Liver (tissue), 9 donors: Measurements from ENCODE around the gene SYT17. TPM values are rescaled to one million over a fixed set of nuclear protein-coding genes. Genes with fewer than 3 reads are reported as not detected.

Experiments
- DNase-seq: peaks from one replicate; pipeline ENCODE4 v3.0.0-alpha.2; 2017; ENCODE audit warnings: low spot score
- H3K27ac ChIP-seq, 2 donors: one replicate each; pipeline ENCODE4 v1.7.0; 2013; ENCODE audit warnings: inconsistent platforms in 2 of 2, low read length in 2 of 2, control low read depth in 1 of 2, low read depth in 1 of 2, mild to moderate bottlenecking in 1 of 2
- H3K27me3 ChIP-seq, 4 donors: one replicate each; pipeline versions ENCODE4 v1.6.1 to v1.7.0; 2013; ENCODE audit warnings: low read length in 3 of 4, inconsistent platforms in 1 of 4, mild to moderate bottlenecking in 1 of 4, moderate library complexity in 1 of 4; ENCODE audit not compliant: control insufficient read depth in 4 of 4, insufficient read depth in 4 of 4
- H3K36me3 ChIP-seq, 4 donors: one replicate each; pipeline versions ENCODE4 v1.6.1 to v1.7.0; 2013; ENCODE audit warnings: low read length in 3 of 4, mild to moderate bottlenecking in 3 of 4, low read depth in 1 of 4, moderate library complexity in 1 of 4; ENCODE audit not compliant: control insufficient read depth in 4 of 4, insufficient read depth in 3 of 4
- H3K4me1 ChIP-seq, 4 donors: one replicate each; pipeline versions ENCODE4 v1.6.1 to v1.7.0; 2013; ENCODE audit warnings: low read length in 3 of 4, mild to moderate bottlenecking in 3 of 4, moderate library complexity in 1 of 4; ENCODE audit not compliant: control insufficient read depth in 4 of 4, insufficient read depth in 4 of 4
- H3K4me3 ChIP-seq, 3 donors: one replicate each; pipeline versions ENCODE4 v1.6.1 to v1.7.0; 2013; ENCODE audit warnings: low read length in 3 of 3, control low read depth in 1 of 3, low read depth in 1 of 3, mild to moderate bottlenecking in 1 of 3
- H3K9ac ChIP-seq, 2 donors: one replicate each; pipeline ENCODE4 v1.7.0; 2013; ENCODE audit warnings: low read length in 2 of 2, mild to moderate bottlenecking in 2 of 2, moderate library complexity in 2 of 2, control low read depth in 1 of 2, low read depth in 1 of 2
- H3K9me3 ChIP-seq, 4 donors: one replicate each; pipeline versions ENCODE4 v1.6.1 to v1.7.0; 2013; ENCODE audit warnings: low read length in 3 of 4; ENCODE audit not compliant: control insufficient read depth in 4 of 4
- CTCF ChIP-seq: fragments of 150-350 bp; IDR thresholded peaks from 2 replicates; pipeline ENCODE4 v1.5.1; 2017; ENCODE audit warnings: improper control_type of control experiment, low read depth, low read length; ENCODE audit not compliant: missing input control
- EGR1 ChIP-seq, 2 donors: IDR thresholded peaks; 2 replicates each; pipeline ENCODE4 v1.6.1; 2016 to 2018; ENCODE audit warnings: antibody characterized with exemption in 2 of 2, low read depth in 2 of 2
- FOXA1 ChIP-seq: IDR thresholded peaks from 2 replicates; pipeline ENCODE4 v1.6.1; 2016; ENCODE audit warnings: antibody characterized with exemption
- FOXA2 ChIP-seq: IDR thresholded peaks from 2 replicates; pipeline ENCODE4 v1.6.1; 2016; ENCODE audit warnings: antibody characterized with exemption
- GABPA ChIP-seq, 2 donors: IDR thresholded peaks in 1 of 2; conservative IDR thresholded peaks in 1 of 2; 2 replicates each; pipeline ENCODE4 v1.6.1; 2016; ENCODE audit warnings: antibody characterized with exemption in 2 of 2, mild to moderate bottlenecking in 1 of 2, moderate library complexity in 1 of 2
- HNF4A ChIP-seq, 2 donors: conservative IDR thresholded peaks; 2 replicates each; pipeline ENCODE4 v1.6.1; 2016; ENCODE audit warnings: antibody characterized with exemption in 2 of 2, mild to moderate bottlenecking in 2 of 2
- JUND ChIP-seq, 2 donors: IDR thresholded peaks; 2 replicates each; pipeline ENCODE4 v1.6.1; 2016; ENCODE audit warnings: antibody characterized with exemption in 2 of 2
- MAX ChIP-seq: IDR thresholded peaks from 2 replicates; pipeline ENCODE4 v1.6.1; 2016; ENCODE audit warnings: antibody characterized with exemption
- NR2F2 ChIP-seq: IDR thresholded peaks from 2 replicates; pipeline ENCODE4 v1.6.1; 2016; ENCODE audit warnings: antibody characterized with exemption
- RAD21 ChIP-seq, 2 donors: IDR thresholded peaks; 2 replicates each; pipeline ENCODE4 v1.6.1; 2016; ENCODE audit warnings: antibody characterized with exemption in 2 of 2, mild to moderate bottlenecking in 2 of 2
- REST ChIP-seq: IDR thresholded peaks from 2 replicates; pipeline ENCODE4 v1.6.1; 2016; ENCODE audit warnings: antibody characterized with exemption, mild to moderate bottlenecking
- SP1 ChIP-seq: IDR thresholded peaks from 2 replicates; pipeline ENCODE4 v1.6.1; 2018; ENCODE audit warnings: antibody characterized with exemption, mild to moderate bottlenecking
- WGBS: extraction: QIAGEN DNeasy Blood & Tissue Kit; methylation state at CpG from one replicate; pipeline ENCODE4 v1.1.7; 2013; 5-methylcytosine and 5-hydroxymethylcytosine counted together
- polyA plus RNA-seq, 2 donors: library from polyadenylated mRNA; stranded (reverse) in 1 of 2; unstranded in 1 of 2; fragments of 200-250 nt in 1 of 2; fragments of >200 nt in 1 of 2; fragmentation: Nextera tagmentation in 1 of 2; extraction: Ambion mirVana in 1 of 2; gene quantifications; one replicate each; pipeline versions ENCODE4 v1.2.1 to v1.2.3, GENCODE V29; 2013 to 2015
- total RNA-seq, 2 donors: library from RNA; depleted of rRNA; stranded (reverse); fragments of >200 nt; gene quantifications; one replicate each; pipeline ENCODE4 v1.2.3, GENCODE V29; 2014
- TF ChIP-seq, protein P1 (sequence below): IDR thresholded peaks from 2 replicates; pipeline ENCODE4 v1.6.1; 2016; ENCODE audit warnings: antibody characterized with exemption
- TF ChIP-seq, protein P2 (sequence below): IDR thresholded peaks from 2 replicates; pipeline ENCODE4 v1.6.1; 2016; ENCODE audit warnings: antibody characterized with exemption
- donor health status: healthy.
- donor health status: healthy.
- donor health status: healthy.
- donor health status: healthy.
- donor health status: healthy.

The SYT17 gene
- total and polyA plus RNA-seq, 4 donors: 2.5 to 7.7 (median 5.5) TPM

DNA sequence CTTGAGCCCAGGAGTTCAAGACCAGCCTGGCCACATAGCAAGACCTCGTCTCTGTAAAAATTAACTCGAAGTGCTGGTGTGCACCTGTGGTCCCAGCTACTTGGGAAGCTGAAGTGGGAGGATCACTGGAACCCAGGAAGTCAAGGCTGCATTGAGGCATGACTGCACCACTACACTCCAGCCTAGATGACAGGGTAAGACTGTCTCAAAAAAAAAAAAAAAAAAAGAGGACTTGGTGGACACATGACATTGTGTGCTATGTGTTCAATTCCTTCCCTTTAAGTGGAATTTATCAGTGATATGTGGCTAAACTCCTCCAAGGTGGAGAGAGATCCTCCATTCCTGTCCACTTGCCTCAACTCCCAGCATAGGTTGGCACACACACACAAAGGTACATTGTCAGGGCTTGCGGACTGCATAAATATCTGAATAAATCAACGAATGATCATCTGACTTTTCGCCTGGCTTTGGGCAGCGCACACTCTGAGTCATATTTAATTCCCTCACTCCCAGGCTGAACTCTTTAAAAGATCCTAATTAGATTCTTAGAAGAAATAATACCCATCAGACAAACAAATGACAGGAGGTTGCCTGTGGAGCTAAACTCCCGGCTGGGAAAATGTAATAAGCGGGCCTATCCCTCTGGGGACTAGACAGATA is 25.0 kb upstream of the SYT17 start:
- no peak overlapping the region for H3K27ac ChIP-seq
- H3K27me3 ChIP-seq: no peaks in the 10 kb centered on the region
- no peaks in the 10 kb centered on the region for H3K36me3 ChIP-seq
- no peak overlapping the region for H3K9ac ChIP-seq
- no peak for DNase-seq
- no peak overlapping the region for H3K4me3 ChIP-seq
- no peaks in the 10 kb centered on the region for H3K9me3 ChIP-seq
- H3K4me1 ChIP-seq: peaks cover 0 to 8% (median 3%) of the 10 kb centered on the region in 4 donors
- WGBS: 90% methylated on average over 8 of the region's 8 CpGs
- TF ChIP-seq JUND (IDR thresholded peaks at IDR 0.05) (no peak), SP1 (no peak), NR2F2 (no peak), FOXA2 (no peak), MAX (no peak), EGR1 (IDR thresholded peaks at IDR 0.05; ENCODE audit: low read depth in 2 of 2) (no peak), FOXA1 (no peak), RAD21 (IDR thresholded peaks at IDR 0.05) (no peak), REST (no peak), HNF4A (conservative IDR thresholded peaks at IDR 0.05) (no peak), CTCF (no peak), GABPA (IDR thresholded peaks at IDR 0.05 in 1 of 2, conservative IDR thresholded peaks at IDR 0.05 in 1 of 2) (no peak)
- TF ChIP-seq, protein P1, sequence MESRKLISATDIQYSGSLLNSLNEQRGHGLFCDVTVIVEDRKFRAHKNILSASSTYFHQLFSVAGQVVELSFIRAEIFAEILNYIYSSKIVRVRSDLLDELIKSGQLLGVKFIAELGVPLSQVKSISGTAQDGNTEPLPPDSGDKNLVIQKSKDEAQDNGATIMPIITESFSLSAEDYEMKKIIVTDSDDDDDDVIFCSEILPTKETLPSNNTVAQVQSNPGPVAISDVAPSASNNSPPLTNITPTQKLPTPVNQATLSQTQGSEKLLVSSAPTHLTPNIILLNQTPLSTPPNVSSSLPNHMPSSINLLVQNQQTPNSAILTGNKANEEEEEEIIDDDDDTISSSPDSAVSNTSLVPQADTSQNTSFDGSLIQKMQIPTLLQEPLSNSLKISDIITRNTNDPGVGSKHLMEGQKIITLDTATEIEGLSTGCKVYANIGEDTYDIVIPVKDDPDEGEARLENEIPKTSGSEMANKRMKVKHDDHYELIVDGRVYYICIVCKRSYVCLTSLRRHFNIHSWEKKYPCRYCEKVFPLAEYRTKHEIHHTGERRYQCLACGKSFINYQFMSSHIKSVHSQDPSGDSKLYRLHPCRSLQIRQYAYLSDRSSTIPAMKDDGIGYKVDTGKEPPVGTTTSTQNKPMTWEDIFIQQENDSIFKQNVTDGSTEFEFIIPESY: no peak
- TF ChIP-seq, protein P2, sequence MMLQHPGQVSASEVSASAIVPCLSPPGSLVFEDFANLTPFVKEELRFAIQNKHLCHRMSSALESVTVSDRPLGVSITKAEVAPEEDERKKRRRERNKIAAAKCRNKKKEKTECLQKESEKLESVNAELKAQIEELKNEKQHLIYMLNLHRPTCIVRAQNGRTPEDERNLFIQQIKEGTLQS: no peak

GRCh38 chr16:19143599-19143956 is 24.5 kb upstream of the SYT17 start:
- Histone ChIP-seq H3K9me3 (no peaks in the 10 kb centered on the region), H3K4me3 (no peak overlapping the region), H3K36me3 (no peaks in the 10 kb centered on the region), H3K9ac (no peak overlapping the region), H3K27ac (no peak overlapping the region), H3K4me1 (peaks cover 0 to 4% (median 2%) of the 10 kb centered on the region in 4 donors), H3K27me3 (no peaks in the 10 kb centered on the region)
- DNase-seq: no peak
- 82% methylated on average over 9 of the region's 9 CpGs for WGBS
- TF ChIP-seq NR2F2 (no peak), EGR1 (IDR thresholded peaks at IDR 0.05; ENCODE audit: low read depth in 2 of 2) (no peak), FOXA1 (no peak), JUND (IDR thresholded peaks at IDR 0.05) (no peak)
